HG03439 (cell line): ENCODE measurements around the gene CLN3.
"Not testable (repeated sequence)": the region's sequence is repeated elsewhere in the genome, so short reads cannot be mapped to it uniquely, and the experiment has no call there.

Experiments
- ATAC-seq: cut with Tn5 transposase; IDR thresholded peaks from one replicate; pipeline ENCODE4 v1.9.1; 2021; ENCODE audit warnings: mild to moderate bottlenecking, moderate library complexity; ENCODE audit not compliant: unreplicated experiment

Gene CLN3

GRCh38 chr16:28491970-28492474 is at the start of gene CLN3:
Gene CLN3, minus strand, starts transcription at chr16:28492074. Its CDS starts 315 bp downstream, at chr16:28491759.
- ATAC-seq = peak; percentile 76

GRCh38 chr16:28540346-28540745 is 48.5 kb upstream of the CLN3 start:
- no peak for ATAC-seq

- no peak for ATAC-seq
Observed at GRCh38 chr16:28538733-28539596, 47.1 kb upstream of the CLN3 start, which contains the start of gene NUPR1. Gene NUPR1, minus strand, starts transcription at chr16:28538974. Its CDS starts 67 bp downstream, at chr16:28538907.

- no peak for ATAC-seq
Observed at GRCh38 chr16:28537964-28538732, 46.3 kb upstream of the CLN3 start.

GRCh38 chr16:28537076-28537475 is 45.2 kb upstream of the CLN3 start:
- ATAC-seq = no peak

- ATAC-seq = no peak
Observed at GRCh38 chr16:28534542-28535373, 42.9 kb upstream of the CLN3 start.

GRCh38 chr16:28532940-28533647 is 41.2 kb upstream of the CLN3 start:
- ATAC-seq = no peak

GRCh38 chr16:28531777-28532744 is 40.2 kb upstream of the CLN3 start:
- no peak for ATAC-seq

- no peak for ATAC-seq
Observed at GRCh38 chr16:28529124-28529523, 37.2 kb upstream of the CLN3 start.

GRCh38 chr16:28528463-28528867 is 36.6 kb upstream of the CLN3 start:
- no peak for ATAC-seq

- no peak for ATAC-seq
Observed at GRCh38 chr16:28527985-28528384, 36.1 kb upstream of the CLN3 start.

- not testable (repeated sequence) for ATAC-seq
Observed at GRCh38 chr16:28527100-28527785, 35.4 kb upstream of the CLN3 start.

GRCh38 chr16:28526201-28527099 is 34.6 kb upstream of the CLN3 start:
- no peak for ATAC-seq

GRCh38 chr16:28524681-28525171 is 32.9 kb upstream of the CLN3 start:
- ATAC-seq = no peak

- no peak for ATAC-seq
Observed at GRCh38 chr16:28522792-28523191, 30.9 kb upstream of the CLN3 start.

GRCh38 chr16:28521436-28521835 is 29.6 kb upstream of the CLN3 start:
- ATAC-seq = no peak

- no peak for ATAC-seq
Observed at GRCh38 chr16:28520672-28521071, 28.8 kb upstream of the CLN3 start.
